NCI-H187 treated with DMSO at 0.1 percent for 48 hours (cell line): ENCODE data around the gene BTNL8.
"Not testable (repeated sequence)": the region's sequence is repeated elsewhere in the genome, so short reads cannot be mapped to it uniquely, and the experiment has no call there.

ENCODE experiments used
- DNase-seq: peaks from one replicate; lab custom pipeline; 2025; lab: John Stamatoyannopoulos, UW

Gene BTNL8

GRCh38 chr5:180875860-180876426, 23.0 kb upstream of the BTNL8 start:
- DNase-seq, result no peak

- not testable (repeated sequence) for DNase-seq
Measured at GRCh38 chr5:180885845-180886529, 13.0 kb upstream of the BTNL8 start.

- DNase-seq, result no peak
Measured at GRCh38 chr5:180889381-180889780, 9.6 kb upstream of the BTNL8 start.

- DNase-seq, result not testable (repeated sequence)
Measured at GRCh38 chr5:180895330-180895729, 3.6 kb upstream of the BTNL8 start.

- DNase-seq, result no peak
Measured at GRCh38 chr5:180900178-180900577, 1.2 kb downstream of the BTNL8 start.

- DNase-seq, result no peak
Measured at GRCh38 chr5:180901319-180902009, 2.5 kb downstream of the BTNL8 start.

- DNase-seq, result no peak
Measured at GRCh38 chr5:180908400-180908799, 9.4 kb downstream of the BTNL8 start.

GRCh38 chr5:180908998-180909731, 10.2 kb downstream of the BTNL8 start:
- no peak for DNase-seq

- DNase-seq, result no peak
Measured at GRCh38 chr5:180909782-180910181, 10.8 kb downstream of the BTNL8 start.

GRCh38 chr5:180910182-180910581, 11.2 kb downstream of the BTNL8 start:
- DNase-seq, result no peak

GRCh38 chr5:180910735-180911134, 11.8 kb downstream of the BTNL8 start:
- no peak for DNase-seq

- DNase-seq, result no peak
Measured at GRCh38 chr5:180914646-180915045, 15.7 kb downstream of the BTNL8 start.

GRCh38 chr5:180915924-180916323, 17.0 kb downstream of the BTNL8 start:
- DNase-seq, result no peak

GRCh38 chr5:180918380-180918779, 19.4 kb downstream of the BTNL8 start:
- no peak for DNase-seq

- no peak for DNase-seq
Measured at GRCh38 chr5:180920710-180921109, 21.8 kb downstream of the BTNL8 start.

- DNase-seq, result no peak
Measured at GRCh38 chr5:180922932-180923331, 24.0 kb downstream of the BTNL8 start.

- DNase-seq, result no peak
Measured at GRCh38 chr5:180932660-180933059, 33.7 kb downstream of the BTNL8 start.

GRCh38 chr5:180935203-180935602, 36.2 kb downstream of the BTNL8 start:
- DNase-seq, result no peak

- DNase-seq, result no peak
Measured at GRCh38 chr5:180938294-180938693, 39.3 kb downstream of the BTNL8 start.

- DNase-seq, result no peak
Measured at GRCh38 chr5:180950291-180950949, 51.5 kb downstream of the BTNL8 start.

GRCh38 chr5:180959661-180960060, 60.7 kb downstream of the BTNL8 start:
- DNase-seq, result no peak

GRCh38 chr5:180960209-180960608, 61.2 kb downstream of the BTNL8 start:
- no peak for DNase-seq
